ENCODE results near the gene TMEM143.
"Not testable (repeated sequence)": the region's sequence is repeated elsewhere in the genome, so short reads cannot be mapped to it uniquely, and the experiment has no call there.

Gene TMEM143

GRCh38 chr19:48381178-48381950 is 17.6 kb upstream of the TMEM143 start:
- H3K36me3 ChIP-seq (ENCODE audit: control insufficient read depth in 4 of 4, insufficient read depth in 4 of 4, low read length in 3 of 4): peaks cover 2 to 42% (median 38%) of the 10 kb centered on the region in 4 experiments
- no peaks in the 10 kb centered on the region for H3K4me1 ChIP-seq (ENCODE audit: control extremely low read depth in 1 of 4, control insufficient read depth in 4 of 4, insufficient read depth in 4 of 4, low read length in 3 of 4)
- ChIA-PET CTCF (interaction anchor here (0.9 kb wide), 1 partner anchor 47 kb away, joined by 4 read pairs; no protein-coding TSS in a partner anchor), POLR2A (interaction anchor here (0.6 kb wide), 1 partner anchor 193 kb away, joined by 3 read pairs; no protein-coding TSS in a partner anchor)
- WGBS (ENCODE audit: insufficient coverage): 100% methylated on average over 8 of the region's 11 CpGs
- no peaks in the 10 kb centered on the region for H3K27me3 ChIP-seq (replicated peaks in 2 of 5; ENCODE audit: control insufficient read depth in 4 of 5, insufficient read depth in 5 of 5, low read length in 4 of 5)
- H3K4me3 ChIP-seq (ENCODE audit: control insufficient read depth in 1 of 7, extremely low read depth in 1 of 7, insufficient read depth in 4 of 7, low read depth in 2 of 7, low read length in 6 of 7): no peak overlapping the region
- no peak for DNase-seq
- no peaks in the 10 kb centered on the region for H3K9me3 ChIP-seq (ENCODE audit: control extremely low read depth in 1 of 5, control insufficient read depth in 4 of 5, insufficient read depth in 2 of 5, low read depth in 1 of 5, low read length in 4 of 5)
- no peak overlapping the region for H3K27ac ChIP-seq (ENCODE audit: insufficient read depth in 1 of 2, low read depth in 1 of 2, low read length in 2 of 2, poor library complexity in 1 of 2, severe bottlenecking in 2 of 2)

DNA sequence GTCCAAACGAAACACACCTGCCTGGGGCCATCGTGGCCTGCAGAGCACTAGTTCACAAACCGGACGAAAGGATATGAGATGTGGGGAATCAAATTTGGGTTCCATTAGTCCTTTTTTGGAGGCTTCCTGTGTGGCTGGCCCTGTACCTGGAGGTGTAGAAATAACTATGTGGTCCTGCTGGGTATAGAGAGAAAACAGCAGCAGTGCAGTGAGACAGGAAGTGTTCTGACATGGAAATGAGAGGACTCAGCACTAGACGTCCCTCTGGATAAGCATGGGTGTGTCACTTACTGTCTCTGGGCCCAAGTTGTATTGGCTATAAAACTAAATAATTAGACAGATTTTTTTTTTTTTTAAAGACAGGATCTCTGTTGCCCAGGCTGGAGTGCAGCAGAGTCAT is 15.3 kb upstream of the TMEM143 start:
- Histone ChIP-seq H3K4me1 (ENCODE audit: control extremely low read depth in 1 of 4, control insufficient read depth in 4 of 4, insufficient read depth in 4 of 4, low read length in 3 of 4) (no peaks in the 10 kb centered on the region), H3K4me3 (ENCODE audit: control insufficient read depth in 1 of 7, extremely low read depth in 1 of 7, insufficient read depth in 4 of 7, low read depth in 2 of 7, low read length in 6 of 7) (no peak overlapping the region), H3K36me3 (ENCODE audit: control insufficient read depth in 4 of 4, insufficient read depth in 4 of 4, low read length in 3 of 4) (peaks cover 2 to 25% (median 20%) of the 10 kb centered on the region in 4 experiments), H3K27me3 (replicated peaks in 2 of 5; ENCODE audit: control insufficient read depth in 4 of 5, insufficient read depth in 5 of 5, low read length in 4 of 5) (no peaks in the 10 kb centered on the region), H3K27ac (ENCODE audit: insufficient read depth in 1 of 2, low read depth in 1 of 2, low read length in 2 of 2, poor library complexity in 1 of 2, severe bottlenecking in 2 of 2) (no peak overlapping the region), H3K9me3 (ENCODE audit: control extremely low read depth in 1 of 5, control insufficient read depth in 4 of 5, insufficient read depth in 2 of 5, low read depth in 1 of 5, low read length in 4 of 5) (no peaks in the 10 kb centered on the region)
- WGBS (ENCODE audit: insufficient coverage): 87% methylated on average over 5 of the region's 5 CpGs
- ChIA-PET CTCF (interaction anchor here (0.6 kb wide), 1 partner anchor 102 kb away, joined by 4 read pairs; no protein-coding TSS in a partner anchor), POLR2A (no interaction called here)
- DNase-seq: no peak

DNA sequence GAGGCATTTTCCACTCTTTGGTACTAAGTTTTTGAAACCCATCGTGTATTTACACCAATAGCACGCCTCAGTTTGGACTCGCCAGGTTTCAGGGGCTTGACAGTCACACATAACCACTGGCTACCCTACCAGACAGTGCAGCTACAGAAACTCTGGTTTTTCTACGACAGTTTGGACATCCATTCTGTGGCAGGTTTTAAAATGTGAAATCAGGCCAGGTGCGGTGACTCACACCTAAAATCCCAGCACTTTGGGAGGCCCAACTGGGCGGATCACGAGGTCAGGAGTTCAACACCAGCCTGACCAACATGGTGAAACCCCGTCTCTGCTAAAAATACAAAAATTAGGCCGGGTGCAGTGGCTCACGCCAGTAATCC is 14.4 kb upstream of the TMEM143 start:
- Histone ChIP-seq H3K27ac (ENCODE audit: insufficient read depth in 1 of 2, low read depth in 1 of 2, low read length in 2 of 2, poor library complexity in 1 of 2, severe bottlenecking in 2 of 2) (no peak overlapping the region), H3K4me3 (ENCODE audit: control insufficient read depth in 1 of 7, extremely low read depth in 1 of 7, insufficient read depth in 4 of 7, low read depth in 2 of 7, low read length in 6 of 7) (no peak overlapping the region), H3K36me3 (ENCODE audit: control insufficient read depth in 4 of 4, insufficient read depth in 4 of 4, low read length in 3 of 4) (peaks cover 2 to 17% (median 14%) of the 10 kb centered on the region in 4 experiments), H3K27me3 (replicated peaks in 2 of 5; ENCODE audit: control insufficient read depth in 4 of 5, insufficient read depth in 5 of 5, low read length in 4 of 5) (no peaks in the 10 kb centered on the region), H3K4me1 (ENCODE audit: control extremely low read depth in 1 of 4, control insufficient read depth in 4 of 4, insufficient read depth in 4 of 4, low read length in 3 of 4) (no peaks in the 10 kb centered on the region), H3K9me3 (ENCODE audit: control extremely low read depth in 1 of 5, control insufficient read depth in 4 of 5, insufficient read depth in 2 of 5, low read depth in 1 of 5, low read length in 4 of 5) (no peaks in the 10 kb centered on the region)
- 99% methylated on average over 9 of the region's 10 CpGs for WGBS (ENCODE audit: insufficient coverage)
- DNase-seq: no peak
- ChIA-PET POLR2A (no interaction called here), CTCF (no interaction called here)

DNA sequence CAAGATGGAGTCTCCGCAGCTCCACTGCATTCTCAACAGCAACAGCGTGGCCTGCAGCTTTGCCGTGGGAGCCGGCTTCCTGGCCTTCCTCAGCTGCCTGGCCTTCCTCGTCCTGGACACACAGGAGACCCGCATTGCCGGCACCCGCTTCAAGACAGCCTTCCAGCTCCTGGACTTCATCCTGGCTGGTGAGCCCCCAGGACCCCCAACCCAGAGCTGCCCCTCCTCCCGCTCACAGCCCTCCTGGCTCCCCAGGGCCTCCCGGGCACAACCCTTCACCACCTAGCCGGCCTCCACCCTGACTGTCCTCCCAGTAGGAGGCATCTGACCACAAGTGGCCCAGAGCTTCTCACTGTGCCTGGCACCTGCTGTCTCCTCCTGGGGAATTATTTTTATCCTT is 9.8 kb upstream of the TMEM143 start:
- Histone ChIP-seq H3K36me3 (ENCODE audit: control insufficient read depth in 4 of 4, insufficient read depth in 4 of 4, low read length in 3 of 4) (no peaks in the 10 kb centered on the region), H3K9me3 (ENCODE audit: control extremely low read depth in 1 of 5, control insufficient read depth in 4 of 5, insufficient read depth in 2 of 5, low read depth in 1 of 5, low read length in 4 of 5) (no peaks in the 10 kb centered on the region), H3K4me1 (ENCODE audit: control extremely low read depth in 1 of 4, control insufficient read depth in 4 of 4, insufficient read depth in 4 of 4, low read length in 3 of 4) (no peaks in the 10 kb centered on the region), H3K27ac (ENCODE audit: insufficient read depth in 1 of 2, low read depth in 1 of 2, low read length in 2 of 2, poor library complexity in 1 of 2, severe bottlenecking in 2 of 2) (no peak overlapping the region), H3K27me3 (replicated peaks in 2 of 5; ENCODE audit: control insufficient read depth in 4 of 5, insufficient read depth in 5 of 5, low read length in 4 of 5) (no peaks in the 10 kb centered on the region), H3K4me3 (ENCODE audit: control insufficient read depth in 1 of 7, extremely low read depth in 1 of 7, insufficient read depth in 4 of 7, low read depth in 2 of 7, low read length in 6 of 7) (no peak overlapping the region)
- WGBS (ENCODE audit: insufficient coverage): 89% methylated on average over 10 of the region's 11 CpGs
- CTCF ChIA-PET: interaction anchor here (0.8 to 1.1 kb wide), 2 partner anchors 9 to 15 kb away, joined by 4 read pairs; partner anchors contain the start of gene SYNGR4
- POLR2A ChIA-PET: no interaction called here
- DNase-seq: no peak

DNA sequence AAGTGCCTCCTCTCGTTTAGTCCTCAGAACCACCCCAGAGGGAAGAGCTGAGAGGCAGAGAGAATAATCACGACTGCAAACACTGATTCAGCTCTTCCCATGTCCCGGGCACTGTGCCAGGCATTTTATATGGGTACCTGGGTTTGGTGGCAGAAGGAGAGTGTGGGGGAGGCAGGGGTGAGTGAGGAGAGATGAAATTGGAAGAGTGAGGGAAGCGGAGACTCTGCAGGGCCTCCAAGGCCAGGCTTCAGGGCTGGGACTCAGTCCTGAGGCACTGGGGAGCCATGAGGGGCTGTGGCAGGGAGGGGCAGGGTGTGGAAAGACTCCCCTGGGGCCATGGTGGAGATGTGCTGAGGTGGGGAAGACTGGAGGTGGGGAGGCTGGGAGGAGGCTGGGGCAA is 9.2 kb upstream of the TMEM143 start:
- WGBS (ENCODE audit: insufficient coverage): 93% methylated on average over 3 of the region's 4 CpGs
- no peaks in the 10 kb centered on the region for H3K27me3 ChIP-seq (replicated peaks in 2 of 5; ENCODE audit: control insufficient read depth in 4 of 5, insufficient read depth in 5 of 5, low read length in 4 of 5)
- H3K9me3 ChIP-seq (ENCODE audit: control extremely low read depth in 1 of 5, control insufficient read depth in 4 of 5, insufficient read depth in 2 of 5, low read depth in 1 of 5, low read length in 4 of 5): no peaks in the 10 kb centered on the region
- no peak overlapping the region for H3K4me3 ChIP-seq (ENCODE audit: control insufficient read depth in 1 of 7, extremely low read depth in 1 of 7, insufficient read depth in 4 of 7, low read depth in 2 of 7, low read length in 6 of 7)
- H3K36me3 ChIP-seq (ENCODE audit: control insufficient read depth in 4 of 4, insufficient read depth in 4 of 4, low read length in 3 of 4): no peaks in the 10 kb centered on the region
- H3K27ac ChIP-seq (ENCODE audit: insufficient read depth in 1 of 2, low read depth in 1 of 2, low read length in 2 of 2, poor library complexity in 1 of 2, severe bottlenecking in 2 of 2): no peak overlapping the region
- H3K4me1 ChIP-seq (ENCODE audit: control extremely low read depth in 1 of 4, control insufficient read depth in 4 of 4, insufficient read depth in 4 of 4, low read length in 3 of 4): no peaks in the 10 kb centered on the region
- DNase-seq: no peak
- POLR2A ChIA-PET: no interaction called here
- CTCF ChIA-PET: interaction anchor here (1.1 kb wide), 1 partner anchor 14 kb away, joined by 4 read pairs; no protein-coding TSS in a partner anchor

DNA sequence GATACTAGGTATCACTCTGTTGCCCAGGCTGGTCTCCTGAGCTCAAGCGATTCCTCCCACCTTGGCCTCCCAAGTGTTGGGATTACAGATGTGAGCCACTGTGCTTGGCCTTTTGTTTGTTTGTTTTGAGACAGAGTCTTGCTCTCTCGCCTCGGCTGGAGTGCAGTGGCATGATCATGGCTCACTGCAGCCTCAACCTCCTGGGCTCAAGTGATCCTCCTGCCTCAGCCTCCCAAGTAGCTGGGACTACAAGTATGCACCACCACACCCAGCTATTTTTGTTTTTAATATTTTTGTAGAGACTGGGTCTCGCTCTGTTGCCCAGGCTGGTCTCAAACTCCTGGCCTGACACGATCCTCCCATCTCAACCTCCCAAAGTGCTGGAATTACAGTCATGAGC is 8.0 kb upstream of the TMEM143 start:
- WGBS (ENCODE audit: insufficient coverage): 100% methylated on average over 5 of the region's 5 CpGs
- H3K9me3 ChIP-seq (ENCODE audit: control extremely low read depth in 1 of 5, control insufficient read depth in 4 of 5, insufficient read depth in 2 of 5, low read depth in 1 of 5, low read length in 4 of 5); H3K4me3 ChIP-seq (ENCODE audit: control insufficient read depth in 1 of 7, extremely low read depth in 1 of 7, insufficient read depth in 4 of 7, low read depth in 2 of 7, low read length in 6 of 7); H3K27me3 ChIP-seq (replicated peaks in 2 of 5; ENCODE audit: control insufficient read depth in 4 of 5, insufficient read depth in 5 of 5, low read length in 4 of 5); DNase-seq; H3K4me1 ChIP-seq (ENCODE audit: control extremely low read depth in 1 of 4, control insufficient read depth in 4 of 4, insufficient read depth in 4 of 4, low read length in 3 of 4); H3K36me3 ChIP-seq (ENCODE audit: control insufficient read depth in 4 of 4, insufficient read depth in 4 of 4, low read length in 3 of 4); POLR2A ChIA-PET; H3K27ac ChIP-seq (ENCODE audit: insufficient read depth in 1 of 2, low read depth in 1 of 2, low read length in 2 of 2, poor library complexity in 1 of 2, severe bottlenecking in 2 of 2): not testable (repeated sequence)
- CTCF ChIA-PET: interaction anchor here (1.9 kb wide), 1 partner anchor 19 kb away, joined by 7 read pairs; the partner anchor contains the start of gene KDELR1

DNA sequence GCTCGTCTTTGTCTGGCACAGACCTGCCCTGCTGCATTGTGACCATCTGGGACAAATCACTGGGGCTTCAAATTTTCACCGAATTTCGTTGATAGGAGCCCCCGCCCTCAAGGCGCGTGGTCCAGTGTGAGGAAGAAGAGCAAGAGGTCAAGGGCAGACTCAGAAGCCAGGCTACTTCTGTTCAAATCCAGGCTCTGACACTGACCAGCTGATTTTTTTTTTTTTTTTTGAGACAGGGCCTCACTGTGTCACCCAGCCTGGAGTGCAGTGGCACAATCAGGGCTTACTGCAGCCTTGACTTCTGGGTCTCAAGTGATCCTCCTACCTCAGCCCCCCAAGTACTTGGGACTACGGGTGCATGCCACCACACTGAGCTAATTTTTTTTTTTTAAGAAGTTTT is 7.6 kb upstream of the TMEM143 start:
- H3K9me3 ChIP-seq (ENCODE audit: control extremely low read depth in 1 of 5, control insufficient read depth in 4 of 5, insufficient read depth in 2 of 5, low read depth in 1 of 5, low read length in 4 of 5): no peaks in the 10 kb centered on the region
- WGBS (ENCODE audit: insufficient coverage): 89% methylated on average over 5 of the region's 7 CpGs
- no peaks in the 10 kb centered on the region for H3K36me3 ChIP-seq (ENCODE audit: control insufficient read depth in 4 of 4, insufficient read depth in 4 of 4, low read length in 3 of 4)
- H3K27ac ChIP-seq (ENCODE audit: insufficient read depth in 1 of 2, low read depth in 1 of 2, low read length in 2 of 2, poor library complexity in 1 of 2, severe bottlenecking in 2 of 2): no peak overlapping the region
- ChIA-PET POLR2A (no interaction called here), CTCF (interaction anchor here (1.9 kb wide), 1 partner anchor 20 kb away, joined by 7 read pairs; the partner anchor contains the start of gene KDELR1)
- H3K4me3 ChIP-seq (ENCODE audit: control insufficient read depth in 1 of 7, extremely low read depth in 1 of 7, insufficient read depth in 4 of 7, low read depth in 2 of 7, low read length in 6 of 7): no peak overlapping the region
- H3K27me3 ChIP-seq (replicated peaks in 2 of 5; ENCODE audit: control insufficient read depth in 4 of 5, insufficient read depth in 5 of 5, low read length in 4 of 5): no peaks in the 10 kb centered on the region
- no peaks in the 10 kb centered on the region for H3K4me1 ChIP-seq (ENCODE audit: control extremely low read depth in 1 of 4, control insufficient read depth in 4 of 4, insufficient read depth in 4 of 4, low read length in 3 of 4)
- no peak for DNase-seq
